CD1c-positive myeloid dendritic cell (primary cell): ENCODE results near the gene MYCT1.

Experiments used
- DNase-seq: peaks from one replicate; pipeline ENCODE4 v3.0.0-alpha.2; 2016; ENCODE audit errors: extremely low spot score

MYCT1 gene

DNA sequence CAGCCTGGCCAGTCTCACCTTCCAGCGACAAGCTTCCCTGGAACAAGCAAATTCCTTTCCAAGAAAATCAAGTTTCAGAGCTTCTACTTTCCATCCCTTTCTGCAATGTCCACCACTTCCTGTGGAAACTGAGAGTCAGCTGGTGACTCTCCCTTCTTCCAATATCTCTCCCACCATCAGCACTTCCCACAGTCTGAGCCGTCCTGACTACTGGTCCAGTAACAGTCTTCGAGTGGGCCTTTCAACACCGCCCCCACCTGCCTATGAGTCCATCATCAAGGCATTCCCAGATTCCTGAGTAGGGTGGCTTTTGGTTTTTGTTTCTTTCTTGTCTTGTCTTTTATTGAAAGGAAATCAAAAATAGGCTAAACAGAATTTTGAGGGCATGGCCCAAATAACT is 24.3 kb downstream of the MYCT1 start:
- no peak for DNase-seq

DNA sequence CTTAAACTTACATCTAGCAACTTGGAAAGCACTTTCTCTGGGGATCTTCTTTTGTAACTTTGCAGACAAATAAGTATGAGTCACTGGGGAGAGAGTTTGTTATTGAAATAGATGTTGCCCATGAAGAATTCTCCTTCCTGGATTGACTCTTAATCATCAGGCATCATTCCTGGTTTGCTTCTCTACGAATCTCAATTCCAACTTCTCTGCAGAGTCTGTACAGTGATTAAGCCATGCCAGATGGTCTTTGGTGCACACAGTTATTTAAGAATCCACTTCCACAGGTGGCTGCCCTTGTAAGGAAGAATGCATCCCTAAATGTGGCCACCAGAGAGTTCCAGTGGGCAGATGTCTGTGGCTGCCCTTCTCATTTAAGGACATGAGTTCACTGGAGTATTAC is 25.7 kb downstream of the MYCT1 start:
- no peak for DNase-seq

DNA sequence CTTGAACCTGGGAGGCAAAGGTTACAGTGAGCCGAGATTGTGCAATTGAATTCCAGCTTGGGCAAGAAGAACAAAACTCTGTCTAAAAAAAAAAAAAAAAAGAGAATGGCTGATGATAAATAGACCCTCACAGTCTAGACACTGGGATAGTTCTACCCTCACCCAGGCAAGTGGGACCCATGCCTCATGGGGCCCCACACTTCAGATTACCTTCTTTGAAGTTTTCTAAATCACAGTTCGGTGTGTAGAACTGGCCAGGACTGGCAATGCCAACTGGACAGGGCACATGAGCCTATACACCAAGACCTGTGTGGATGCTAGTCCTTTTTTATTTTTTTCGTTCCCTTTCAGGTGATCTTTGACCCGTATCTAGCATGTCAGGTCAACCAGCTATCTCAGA is 28.6 kb downstream of the MYCT1 start:
- DNase-seq = no peak

DNA sequence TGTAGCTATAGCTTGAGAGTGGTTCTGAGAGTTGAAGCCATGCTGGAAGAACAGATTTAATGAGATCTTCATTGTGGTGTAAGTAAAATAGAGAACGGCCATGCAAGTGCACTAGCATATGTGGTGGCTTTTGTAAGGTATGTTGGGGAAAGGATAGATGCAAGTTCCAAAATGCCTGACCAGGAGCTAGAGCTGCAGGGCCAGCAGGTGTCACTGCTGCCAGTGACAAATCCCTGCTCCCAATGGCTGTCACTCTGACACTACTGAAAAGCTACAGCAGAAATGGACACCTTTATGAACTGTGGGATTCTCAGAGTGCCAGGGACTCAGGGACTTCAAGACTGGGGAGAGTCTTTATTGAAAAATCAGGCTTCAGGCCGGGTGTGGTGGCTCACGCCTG is 29.8 kb downstream of the MYCT1 start:
- DNase-seq = no peak

DNA sequence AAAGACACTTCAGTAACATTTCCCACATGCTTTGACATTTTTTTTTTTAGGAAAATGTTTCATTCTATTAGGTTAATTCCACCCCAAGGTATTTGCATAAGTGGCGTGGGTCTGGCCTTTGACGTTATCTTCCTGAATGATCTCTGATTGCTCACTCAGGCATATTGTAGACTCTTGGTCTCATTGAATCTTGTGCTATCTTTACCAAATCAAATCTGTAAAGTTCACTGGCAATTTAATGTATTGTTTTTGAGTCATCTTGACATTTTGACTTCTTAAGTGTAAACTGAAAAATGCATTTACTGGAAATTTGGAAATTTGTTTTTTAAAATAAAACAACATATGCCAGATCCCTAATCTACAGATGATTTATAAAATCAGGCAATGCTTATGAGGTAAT is 36.9 kb downstream of the MYCT1 start:
- no peak for DNase-seq

DNA sequence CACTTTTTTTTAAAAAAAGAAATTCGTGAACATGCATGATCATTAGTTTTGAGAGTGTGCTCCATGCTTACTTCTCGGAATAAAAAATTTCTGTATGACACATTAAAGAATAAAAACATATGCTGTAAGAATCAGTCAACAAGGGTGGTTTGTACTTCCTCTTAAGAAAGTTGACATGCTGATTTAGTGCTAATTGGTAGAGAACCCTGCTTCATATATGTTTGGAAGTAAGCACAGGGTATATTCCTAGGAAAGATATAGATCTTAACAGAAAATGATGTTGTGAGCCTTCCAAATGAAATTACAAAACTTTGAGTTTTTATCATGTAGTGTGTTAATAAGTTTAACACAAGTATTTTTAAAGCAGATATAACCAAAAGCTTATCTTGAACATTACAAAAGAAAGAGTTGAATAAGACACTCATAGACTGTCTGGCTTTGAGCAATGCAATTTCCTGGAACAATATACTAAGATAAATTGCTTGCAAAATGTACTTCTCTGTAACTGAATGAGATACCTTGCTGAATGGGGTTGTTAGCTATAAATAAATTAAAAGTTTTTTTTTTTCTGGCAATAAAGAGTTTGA is 39.1 kb downstream of the MYCT1 start:
- no peak for DNase-seq

DNA sequence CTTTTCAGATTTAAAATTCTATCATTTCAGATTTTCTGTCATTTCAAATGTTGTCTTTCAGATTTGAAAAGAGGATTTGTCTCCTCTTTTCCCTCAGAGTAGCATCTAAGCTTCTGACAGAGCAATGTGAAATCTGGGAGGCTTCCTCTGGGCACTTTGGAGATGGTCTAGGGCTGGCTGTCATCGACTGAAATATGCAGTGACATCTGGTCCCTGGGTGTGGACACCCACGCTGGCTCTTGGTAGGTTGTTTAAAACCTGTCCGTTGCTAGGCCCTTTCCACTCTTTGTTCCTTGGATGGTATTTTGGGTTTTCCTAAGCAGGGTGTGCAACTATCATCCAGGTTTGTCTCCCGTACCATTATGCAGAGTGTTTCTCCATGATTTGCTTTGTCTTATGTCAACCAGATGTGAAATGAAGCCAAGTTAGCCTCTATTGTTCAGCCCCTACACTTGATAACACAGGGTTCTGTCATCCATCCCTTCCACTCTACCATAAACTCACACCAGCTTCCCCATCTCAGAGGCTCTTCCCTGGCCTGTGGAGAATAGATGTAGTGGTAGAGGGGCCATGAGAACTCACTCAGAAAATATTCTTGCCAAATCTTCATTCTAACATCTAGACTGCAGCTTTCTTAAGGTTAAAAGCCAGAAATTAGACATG is 47.9 kb downstream of the MYCT1 start:
- no peak for DNase-seq

DNA sequence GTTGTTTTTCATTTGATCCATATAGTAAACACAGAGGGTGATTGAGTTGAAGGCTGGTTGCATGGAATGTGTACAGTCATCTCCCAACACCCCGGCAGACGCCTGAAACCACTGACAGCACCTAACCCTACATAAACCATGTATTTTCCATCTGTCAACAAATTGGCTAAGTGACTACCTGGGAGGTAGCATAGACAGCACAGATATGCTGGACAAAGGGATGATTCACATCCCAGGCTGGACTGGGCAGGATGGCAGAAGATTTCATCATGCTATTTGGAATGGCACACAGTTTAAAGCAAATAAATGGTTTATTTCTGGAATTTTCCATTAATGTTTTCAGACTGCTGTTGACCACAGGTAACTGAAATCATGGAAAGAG is 48.5 kb downstream of the MYCT1 start:
- no peak for DNase-seq

DNA sequence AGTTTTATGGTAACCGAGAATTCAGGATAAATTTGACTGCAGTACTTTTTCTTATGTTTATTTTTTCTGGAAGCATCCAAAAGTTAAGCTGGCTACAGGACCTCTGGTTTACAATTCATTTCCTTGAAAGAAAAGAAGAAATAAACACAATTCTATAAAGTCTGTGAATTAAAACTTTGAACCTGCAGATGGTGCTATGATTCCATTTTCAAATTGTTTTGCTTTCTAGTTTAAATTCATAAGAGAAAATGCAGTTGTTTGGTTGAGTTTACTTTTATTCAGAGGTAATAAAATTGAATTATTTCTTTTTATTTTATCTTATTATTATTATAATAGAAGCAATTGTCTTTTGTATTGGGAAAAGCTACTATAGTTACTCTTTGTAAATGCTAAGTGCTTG is 51.1 kb downstream of the MYCT1 start:
- no peak for DNase-seq

DNA sequence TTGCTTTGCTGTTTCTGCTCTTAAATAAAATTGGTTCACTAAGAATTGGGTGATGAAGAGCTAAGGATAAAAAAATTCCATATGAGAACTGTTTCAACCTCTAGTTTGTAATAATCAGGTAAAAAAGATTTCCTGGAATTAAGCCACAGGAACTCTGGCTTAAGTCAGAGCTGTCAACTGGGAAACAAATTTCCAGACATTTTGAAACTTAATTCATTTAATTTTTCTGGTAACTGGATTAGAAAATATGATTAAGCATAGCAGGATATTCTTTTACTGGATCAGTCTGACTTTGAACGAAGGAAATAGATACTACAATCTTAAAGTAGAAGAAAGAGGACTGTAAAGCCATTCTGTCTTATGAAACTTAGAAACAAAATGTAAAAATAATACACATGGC is 51.6 kb downstream of the MYCT1 start:
- no peak for DNase-seq

DNA sequence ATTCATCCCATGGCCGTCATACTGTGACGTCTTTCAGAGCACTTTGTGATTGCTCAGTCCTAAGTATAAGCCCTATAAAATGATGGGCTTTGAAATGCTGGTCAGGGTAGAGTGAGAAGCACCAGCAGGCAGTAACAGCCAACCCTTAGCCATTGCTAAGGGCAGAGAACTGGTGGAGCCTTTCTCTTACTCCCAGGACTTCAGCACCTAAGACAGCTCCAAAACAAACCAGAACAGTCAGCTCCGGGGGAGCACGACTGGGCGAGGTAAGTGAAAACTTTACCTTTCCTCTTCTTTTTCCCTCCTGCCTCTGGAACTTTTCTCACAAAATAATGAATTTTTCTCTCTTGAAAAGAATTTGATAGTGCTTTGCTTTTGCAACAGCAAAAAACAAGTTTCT is 53.0 kb downstream of the MYCT1 start, which contains the start of gene VIP:
VIP (plus strand) TSS at position 104 of the 400 bp plus-strand sequence. CDS start 1,381 bp downstream, outside the sequence.
- no peak for DNase-seq

DNA sequence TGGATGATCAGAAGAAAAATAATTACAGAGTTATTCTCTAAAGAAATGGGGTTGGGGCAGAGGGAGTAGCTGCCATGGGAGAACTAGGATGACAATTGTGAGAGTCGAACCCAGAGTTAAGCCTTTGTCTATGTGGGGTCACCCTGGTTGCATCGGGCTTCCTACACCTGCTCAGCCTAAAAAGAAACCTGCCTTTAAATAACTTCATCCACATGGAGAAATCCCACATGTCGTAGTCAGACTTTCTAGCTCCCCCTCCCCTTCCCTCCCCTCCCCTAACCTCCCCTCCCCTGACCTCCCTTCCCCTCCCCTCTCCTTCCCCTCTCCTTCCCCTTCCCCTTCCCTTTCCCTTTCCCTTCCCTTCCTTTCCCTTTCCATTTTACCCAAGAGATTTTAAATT is 67.6 kb downstream of the MYCT1 start:
- DNase-seq = no peak

DNA sequence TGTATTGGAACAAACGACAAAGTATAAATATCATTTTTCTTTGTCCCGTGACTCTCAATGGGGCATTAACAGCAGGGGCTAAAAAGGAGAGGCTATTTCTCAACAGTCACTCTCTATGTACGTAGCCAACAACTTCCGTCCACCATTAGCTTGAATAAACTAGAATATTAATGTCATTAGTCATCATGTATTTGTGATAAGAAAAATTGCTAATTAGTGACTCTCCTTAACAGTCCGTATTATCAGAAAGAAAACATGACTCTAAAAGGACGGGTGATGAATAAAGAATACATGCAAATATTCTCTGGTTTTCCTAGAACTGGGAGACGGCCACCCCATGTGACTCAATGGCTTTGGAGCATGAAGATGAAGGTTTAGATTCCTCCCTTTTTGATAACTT is 71.5 kb downstream of the MYCT1 start:
- DNase-seq = no peak

DNA sequence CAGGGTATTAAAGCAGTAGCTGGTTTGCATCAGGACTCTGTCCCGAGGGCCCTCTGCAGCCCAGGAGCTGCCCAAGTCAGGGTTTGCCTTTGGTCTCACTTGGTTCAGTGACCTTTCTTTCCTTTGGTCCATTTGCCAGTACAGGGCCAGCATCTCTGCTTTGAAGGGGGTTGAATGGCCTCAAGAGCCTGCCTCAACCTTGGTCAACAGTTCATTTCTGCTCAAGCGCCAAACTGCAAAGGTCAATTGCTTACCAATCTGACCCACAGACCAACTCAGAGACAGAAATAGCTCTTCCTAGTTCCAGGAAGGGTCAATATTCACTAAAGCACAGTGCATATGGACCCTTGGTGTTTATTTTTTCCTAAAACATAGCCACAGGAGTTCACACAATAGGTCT is 72.3 kb downstream of the MYCT1 start:
- no peak for DNase-seq

DNA sequence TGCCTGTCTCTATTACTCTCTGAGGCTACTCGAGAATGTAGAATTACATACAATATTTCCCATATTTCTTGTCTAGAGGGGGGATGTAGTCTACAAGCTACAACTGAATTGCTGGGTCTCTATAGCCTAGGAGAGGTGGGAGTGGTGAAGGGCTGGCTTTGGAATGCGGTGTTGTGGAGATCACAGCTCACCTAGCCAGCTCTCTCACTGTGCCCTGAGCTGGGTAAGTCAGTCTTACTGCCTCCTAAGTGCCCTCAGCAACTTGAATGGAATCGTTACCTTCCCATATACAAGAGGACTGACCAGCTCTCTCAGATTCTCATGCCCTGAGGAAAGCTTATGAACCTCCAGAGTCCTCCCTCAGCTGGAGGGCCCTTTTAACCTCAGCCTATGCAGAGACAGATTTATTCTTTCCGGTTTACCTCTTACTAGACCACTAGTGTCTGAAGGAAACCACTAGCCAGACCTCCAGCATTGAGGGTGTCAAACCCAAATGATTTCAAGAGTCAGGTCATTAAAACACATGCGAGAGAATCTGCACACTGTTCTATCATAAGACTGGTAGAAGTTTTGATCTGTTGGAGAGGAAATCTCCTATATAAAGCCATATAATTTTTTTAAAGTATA is 73.5 kb downstream of the MYCT1 start:
- no peak for DNase-seq
